ENCODE measurements around the gene AFDN.

GRCh38 chr6:167910007-167910406, 83.3 kb downstream of the AFDN start:
- no peak for TF ChIP-seq CTCF (IDR thresholded peaks at IDR 0.05; ENCODE audit: low read depth, low read length)
- TF ChIP-seq POLR2A (IDR thresholded peaks at IDR 0.05; ENCODE audit: extremely low read depth, insufficient read length), result no peak
